ENCODE data around the gene TPPP2. TPM values are rescaled to one million over a fixed set of nuclear protein-coding genes. Genes with fewer than 3 reads are reported as not detected.

The TPPP2 gene
- total RNA-seq, 3 donors from 2014 or later: 0.15 TPM; not detected in 2

GRCh38 chr14:21016413-21017190 lies 13.4 kb upstream of the TPPP2 start:
- no peaks in the 10 kb centered on the region for H3K36me3 ChIP-seq
- no peaks in the 10 kb centered on the region for H3K27me3 ChIP-seq
- H3K4me1 ChIP-seq: no peaks in the 10 kb centered on the region
- H3K27ac ChIP-seq: peak overlapping the region in 1 of 2 donors; percentile 25
- intact Hi-C loops (cut with DNase I; ENCODE audit: low total_unique reads): loop anchor here (5.0 kb wide), 1 partner anchor 76 kb away; no protein-coding TSS in a partner anchor
- no peak overlapping the region for H3K4me3 ChIP-seq
- TF ChIP-seq CTCF (IDR thresholded peaks at IDR 0.05): no peak
- TF ChIP-seq POLR2A (IDR thresholded peaks at IDR 0.05): no peak
- TF ChIP-seq POLR2AphosphoS5 (IDR thresholded peaks at IDR 0.05): no peak
- no peak for DNase-seq (ENCODE audit: low spot score in 2 of 2)
- no peaks in the 10 kb centered on the region for H3K9me3 ChIP-seq

GRCh38 chr14:21017528-21018245 lies 12.3 kb upstream of the TPPP2 start:
- no peaks in the 10 kb centered on the region for H3K36me3 ChIP-seq
- no peak overlapping the region for H3K4me3 ChIP-seq
- intact Hi-C loops (cut with DNase I; ENCODE audit: low total_unique reads): loop anchor here (5.0 kb wide), 1 partner anchor 75 kb away; no protein-coding TSS in a partner anchor
- H3K9me3 ChIP-seq: no peaks in the 10 kb centered on the region
- no peaks in the 10 kb centered on the region for H3K27me3 ChIP-seq
- H3K27ac ChIP-seq: peak overlapping the region; percentile 29 to 34
- H3K4me1 ChIP-seq: no peaks in the 10 kb centered on the region
- no peak for DNase-seq (ENCODE audit: low spot score in 2 of 2)
- no peak for TF ChIP-seq CTCF (IDR thresholded peaks at IDR 0.05)
- no peak for TF ChIP-seq POLR2AphosphoS5 (IDR thresholded peaks at IDR 0.05)
- TF ChIP-seq POLR2A (IDR thresholded peaks at IDR 0.05): no peak

- TF ChIP-seq POLR2A (IDR thresholded peaks at IDR 0.05) (no peak), CTCF (IDR thresholded peaks at IDR 0.05) (no peak), POLR2AphosphoS5 (IDR thresholded peaks at IDR 0.05) (no peak)
- intact Hi-C loops (cut with DNase I; ENCODE audit: low total_unique reads): loop anchor here (5.0 kb wide), 1 partner anchor 74 kb away; no protein-coding TSS in a partner anchor
- no peak overlapping the region for H3K4me3 ChIP-seq
- H3K9me3 ChIP-seq: no peaks in the 10 kb centered on the region
- DNase-seq (ENCODE audit: low spot score in 2 of 2): no peak
- no peaks in the 10 kb centered on the region for H3K27me3 ChIP-seq
- no peaks in the 10 kb centered on the region for H3K36me3 ChIP-seq
- H3K4me1 ChIP-seq: no peaks in the 10 kb centered on the region
- H3K27ac ChIP-seq: peak overlapping the region; percentile 29 to 34
Observed at GRCh38 chr14:21018286-21018685, 11.7 kb upstream of the TPPP2 start.

- Histone ChIP-seq H3K27ac (peak overlapping the region; percentile 23 to 54), H3K9me3 (no peaks in the 10 kb centered on the region), H3K4me1 (no peaks in the 10 kb centered on the region), H3K27me3 (no peaks in the 10 kb centered on the region), H3K36me3 (no peaks in the 10 kb centered on the region), H3K4me3 (no peak overlapping the region)
- intact Hi-C loops (cut with DNase I; ENCODE audit: low total_unique reads): loop anchor here (5.0 kb wide), 1 partner anchor 74 kb away; no protein-coding TSS in a partner anchor
- no peak for DNase-seq (ENCODE audit: low spot score in 2 of 2)
- TF ChIP-seq CTCF (IDR thresholded peaks at IDR 0.05) (no peak), POLR2A (IDR thresholded peaks at IDR 0.05) (no peak), POLR2AphosphoS5 (IDR thresholded peaks at IDR 0.05) (no peak)
Observed at GRCh38 chr14:21018781-21019180, 11.2 kb upstream of the TPPP2 start.

GRCh38 chr14:21019366-21019765 lies 10.7 kb upstream of the TPPP2 start:
- TF ChIP-seq POLR2A (IDR thresholded peaks at IDR 0.05) (no peak), CTCF (IDR thresholded peaks at IDR 0.05) (no peak)
- Histone ChIP-seq H3K9me3 (no peaks in the 10 kb centered on the region), H3K36me3 (no peaks in the 10 kb centered on the region), H3K4me1 (no peaks in the 10 kb centered on the region), H3K27ac (peak overlapping the region; percentile 54 to 67), H3K27me3 (no peaks in the 10 kb centered on the region), H3K4me3 (no peak overlapping the region)
- intact Hi-C loops (cut with DNase I; ENCODE audit: low total_unique reads): loop anchor here (5.0 kb wide), 1 partner anchor 73 kb away; no protein-coding TSS in a partner anchor
- no peak for DNase-seq (ENCODE audit: low spot score in 2 of 2)
